ENCODE results near the gene ADPRM.

The ADPRM gene

DNA sequence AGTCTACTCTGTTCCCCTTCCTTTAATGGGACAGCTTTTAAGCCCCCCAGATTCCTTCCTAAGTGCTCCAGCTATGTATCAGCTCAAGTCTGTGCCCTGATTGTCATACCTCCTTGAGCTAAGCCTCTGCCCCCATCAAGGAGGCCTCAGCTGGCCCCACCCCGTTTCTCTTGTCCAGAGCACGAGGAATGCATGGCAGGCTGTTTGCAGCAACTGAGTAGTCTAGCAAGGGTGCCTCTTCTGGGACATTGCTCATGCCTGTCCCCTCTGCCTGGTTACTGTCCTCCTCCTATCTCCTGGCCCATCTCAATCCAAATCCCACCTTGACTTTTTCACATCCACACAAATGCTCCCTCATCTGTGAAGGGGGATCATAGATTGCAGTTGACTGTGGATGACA is 60.3 kb downstream of the ADPRM start:
- Histone ChIP-seq H3K36me3 (ENCODE audit: control insufficient read depth, insufficient read depth, low read length) (no peaks in the 10 kb centered on the region), H3K4me1 (ENCODE audit: control insufficient read depth, insufficient read depth, low read length, poor library complexity, severe bottlenecking) (no peaks in the 10 kb centered on the region), H3K27ac (ENCODE audit: insufficient read depth, low read length, poor library complexity, severe bottlenecking) (no peak overlapping the region), H3K4me3 (ENCODE audit: insufficient read depth, low read depth, low read length, poor library complexity, severe bottlenecking) (no peak overlapping the region), H3K9me3 (ENCODE audit: control insufficient read depth, low read length) (no peaks in the 10 kb centered on the region), H3K27me3 (replicated peaks; ENCODE audit: control insufficient read depth, insufficient read depth, low read length, poor library complexity, severe bottlenecking) (no peaks in the 10 kb centered on the region)
- no peak for DNase-seq

DNA sequence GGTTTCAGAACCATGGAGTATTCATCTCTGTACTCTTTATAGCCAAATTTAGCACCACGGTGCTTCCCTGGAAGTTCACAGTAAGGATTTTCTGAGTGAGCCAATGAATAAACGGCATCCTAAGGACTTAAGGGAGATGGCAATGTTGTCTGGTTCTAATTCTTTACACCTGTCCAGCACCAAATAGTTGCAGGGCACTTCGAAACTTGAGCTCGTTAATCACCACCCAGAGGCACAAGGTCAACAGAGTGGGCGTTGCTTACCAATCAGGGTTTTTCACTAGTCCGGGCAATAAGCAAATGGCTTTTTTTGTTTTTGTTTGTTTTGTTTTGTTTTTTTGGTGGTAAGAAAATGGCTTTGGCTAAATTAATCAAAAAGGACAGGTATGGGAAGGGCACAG is 60.7 kb downstream of the ADPRM start:
- no peak overlapping the region for H3K4me3 ChIP-seq (ENCODE audit: insufficient read depth, low read depth, low read length, poor library complexity, severe bottlenecking)
- no peak overlapping the region for H3K27ac ChIP-seq (ENCODE audit: insufficient read depth, low read length, poor library complexity, severe bottlenecking)
- no peaks in the 10 kb centered on the region for H3K9me3 ChIP-seq (ENCODE audit: control insufficient read depth, low read length)
- H3K4me1 ChIP-seq (ENCODE audit: control insufficient read depth, insufficient read depth, low read length, poor library complexity, severe bottlenecking), result no peaks in the 10 kb centered on the region
- no peak for DNase-seq
- H3K36me3 ChIP-seq (ENCODE audit: control insufficient read depth, insufficient read depth, low read length), result no peaks in the 10 kb centered on the region
- no peaks in the 10 kb centered on the region for H3K27me3 ChIP-seq (replicated peaks; ENCODE audit: control insufficient read depth, insufficient read depth, low read length, poor library complexity, severe bottlenecking)

All from effector memory CD4-positive, alpha-beta T cell (primary cell).